Activated CD4-positive, alpha-beta T cell treated with anti-CD3 and anti-CD28 coated beads, Interleukin-2, amount 10 ng/mL, durations not matched to agents 24 days and 14 days (primary cell): Measurements from ENCODE around the gene GRAMD1B. TPM values are rescaled to one million over a fixed set of nuclear protein-coding genes. Genes with fewer than 3 reads are reported as not detected.
"Not testable (repeated sequence)": the region's sequence is repeated elsewhere in the genome, so short reads cannot be mapped to it uniquely, and the experiment has no call there.

Experiments
- DNase-seq: peaks from one replicate; pipeline ENCODE4 v3.0.0; 2022
- H3K27ac Mint-ChIP-seq: one replicate; pipeline ENCODE4 v1.8.0; 2022; ENCODE audit warnings: mild to moderate bottlenecking, mixed read lengths
- H3K27me3 Mint-ChIP-seq: one replicate; pipeline ENCODE4 v1.8.0; 2022; ENCODE audit warnings: mixed read lengths
- H3K36me3 Mint-ChIP-seq: one replicate; pipeline ENCODE4 v1.8.0; 2022; ENCODE audit warnings: low read depth, mild to moderate bottlenecking, mixed read lengths
- H3K4me1 Mint-ChIP-seq: one replicate; pipeline ENCODE4 v1.8.0; 2021; ENCODE audit warnings: mixed read lengths
- H3K4me3 Mint-ChIP-seq: one replicate; pipeline ENCODE4 v1.8.0; 2022; ENCODE audit warnings: mild to moderate bottlenecking, moderate library complexity, mixed read lengths
- H3K9me3 Mint-ChIP-seq: one replicate; pipeline ENCODE4 v1.8.0; 2021; ENCODE audit warnings: mixed read lengths
- intact Hi-C: fragments of 100-400 bp; cut with micrococcal nuclease; formaldehyde crosslinking; loops from one replicate; pipeline ENCODE4 v1.15.1; 2023
- total RNA-seq: library from RNA; stranded (reverse); gene quantifications from 2 replicates; pipeline ENCODE4 v1.2.3, GENCODE V29; 2022

Gene GRAMD1B
- total RNA-seq, 1 donor from 2014 or later, result 117 TPM

- intact Hi-C loops, result no loop called here
- no peak overlapping the region for H3K27ac Mint-ChIP-seq
- no peak for DNase-seq
- H3K27me3 Mint-ChIP-seq, result no peaks in the 10 kb centered on the region
- H3K9me3 Mint-ChIP-seq, result no peaks in the 10 kb centered on the region
- peaks cover 24% of the 10 kb centered on the region for H3K4me1 Mint-ChIP-seq
- no peak overlapping the region for H3K4me3 Mint-ChIP-seq
- H3K36me3 Mint-ChIP-seq, result peaks cover 8% of the 10 kb centered on the region
These were observed 131.3 kb downstream of the GRAMD1B start for GRCh38 chr11:123561431-123561800.

GRCh38 chr11:123562158-123562557, 132.1 kb downstream of the GRAMD1B start:
- Mint-ChIP-seq H3K4me3 (no peak overlapping the region), H3K27ac (no peak overlapping the region), H3K9me3 (no peaks in the 10 kb centered on the region), H3K27me3 (no peaks in the 10 kb centered on the region), H3K4me1 (peaks cover 22% of the 10 kb centered on the region), H3K36me3 (peaks cover 8% of the 10 kb centered on the region)
- DNase-seq, result no peak
- intact Hi-C loops, result no loop called here

GRCh38 chr11:123562829-123563228, 132.8 kb downstream of the GRAMD1B start:
- H3K4me1 Mint-ChIP-seq, result peaks cover 19% of the 10 kb centered on the region
- H3K27ac Mint-ChIP-seq, result no peak overlapping the region
- peaks cover 9% of the 10 kb centered on the region for H3K36me3 Mint-ChIP-seq
- H3K27me3 Mint-ChIP-seq, result no peaks in the 10 kb centered on the region
- intact Hi-C loops, result no loop called here
- no peak for DNase-seq
- H3K4me3 Mint-ChIP-seq, result no peak overlapping the region
- no peaks in the 10 kb centered on the region for H3K9me3 Mint-ChIP-seq

- H3K9me3 Mint-ChIP-seq, result no peaks in the 10 kb centered on the region
These were observed 134.2 kb downstream of the GRAMD1B start for GRCh38 chr11:123564221-123564620.

GRCh38 chr11:123566852-123567251, 136.8 kb downstream of the GRAMD1B start:
- Mint-ChIP-seq H3K9me3 (no peaks in the 10 kb centered on the region), H3K4me3 (no peak overlapping the region), H3K27ac (no peak overlapping the region), H3K36me3 (peaks cover 8% of the 10 kb centered on the region), H3K27me3 (no peaks in the 10 kb centered on the region), H3K4me1 (peaks cover 6% of the 10 kb centered on the region)
- DNase-seq, result no peak
- intact Hi-C loops, result no loop called here

More at GRCh38 chr11:123564221-123564620, 134.2 kb downstream of the GRAMD1B start:
- no peak overlapping the region for H3K4me3 Mint-ChIP-seq
- H3K27ac Mint-ChIP-seq, result no peak overlapping the region
- peaks cover 9% of the 10 kb centered on the region for H3K36me3 Mint-ChIP-seq
- no peaks in the 10 kb centered on the region for H3K27me3 Mint-ChIP-seq
- intact Hi-C loops, result no loop called here
- DNase-seq, result no peak
- peaks cover 15% of the 10 kb centered on the region for H3K4me1 Mint-ChIP-seq

GRCh38 chr11:123567466-123567865, 137.4 kb downstream of the GRAMD1B start:
- H3K27me3 Mint-ChIP-seq, result no peaks in the 10 kb centered on the region
- no peak for DNase-seq
- intact Hi-C loops, result no loop called here
- H3K4me1 Mint-ChIP-seq, result peaks cover 6% of the 10 kb centered on the region
- H3K36me3 Mint-ChIP-seq, result peaks cover 8% of the 10 kb centered on the region
- no peaks in the 10 kb centered on the region for H3K9me3 Mint-ChIP-seq
- H3K4me3 Mint-ChIP-seq, result no peak overlapping the region
- no peak overlapping the region for H3K27ac Mint-ChIP-seq

GRCh38 chr11:123568367-123568870, 138.3 kb downstream of the GRAMD1B start:
- Mint-ChIP-seq H3K9me3 (no peaks in the 10 kb centered on the region), H3K4me1 (peaks cover 6% of the 10 kb centered on the region), H3K4me3 (no peak overlapping the region), H3K27me3 (no peaks in the 10 kb centered on the region), H3K36me3 (peaks cover 8% of the 10 kb centered on the region), H3K27ac (no peak overlapping the region)
- DNase-seq, result no peak
- intact Hi-C loops, result no loop called here

GRCh38 chr11:123569393-123569792, 139.3 kb downstream of the GRAMD1B start:
- intact Hi-C loops, result no loop called here
- Mint-ChIP-seq H3K9me3 (no peaks in the 10 kb centered on the region), H3K36me3 (peaks cover 8% of the 10 kb centered on the region), H3K27ac (no peak overlapping the region), H3K4me1 (peaks cover 9% of the 10 kb centered on the region), H3K4me3 (no peak overlapping the region), H3K27me3 (no peaks in the 10 kb centered on the region)
- DNase-seq, result no peak

- Mint-ChIP-seq H3K36me3 (peaks cover 5% of the 10 kb centered on the region), H3K27me3 (no peaks in the 10 kb centered on the region), H3K27ac (no peak overlapping the region), H3K9me3 (no peaks in the 10 kb centered on the region), H3K4me1 (peaks cover 17% of the 10 kb centered on the region), H3K4me3 (no peak overlapping the region)
- intact Hi-C loops, result no loop called here
- DNase-seq, result no peak
These were observed 141.0 kb downstream of the GRAMD1B start for GRCh38 chr11:123570939-123571580.

- H3K36me3 Mint-ChIP-seq, H3K27ac Mint-ChIP-seq, H3K4me3 Mint-ChIP-seq, H3K9me3 Mint-ChIP-seq, intact Hi-C loops, DNase-seq, H3K27me3 Mint-ChIP-seq: not testable (repeated sequence)
- H3K4me1 Mint-ChIP-seq, result peaks cover 20% of the 10 kb centered on the region
These were observed 142.7 kb downstream of the GRAMD1B start for GRCh38 chr11:123572791-123573190.

- Mint-ChIP-seq H3K4me1 (peaks cover 21% of the 10 kb centered on the region), H3K36me3 (peaks cover 10% of the 10 kb centered on the region), H3K27ac (no peak overlapping the region), H3K9me3 (no peaks in the 10 kb centered on the region), H3K4me3 (no peak overlapping the region), H3K27me3 (no peaks in the 10 kb centered on the region)
- intact Hi-C loops, result no loop called here
- no peak for DNase-seq
These were observed 143.2 kb downstream of the GRAMD1B start for GRCh38 chr11:123573286-123573685.

GRCh38 chr11:123575441-123575840, 145.4 kb downstream of the GRAMD1B start:
- Mint-ChIP-seq H3K4me3 (no peak overlapping the region), H3K4me1 (peaks cover 23% of the 10 kb centered on the region), H3K27ac (no peak overlapping the region), H3K36me3 (peaks cover 16% of the 10 kb centered on the region), H3K9me3 (no peaks in the 10 kb centered on the region), H3K27me3 (no peaks in the 10 kb centered on the region)
- intact Hi-C loops, result no loop called here
- DNase-seq, result no peak

GRCh38 chr11:123576082-123576481, 146.0 kb downstream of the GRAMD1B start:
- no peak overlapping the region for H3K4me3 Mint-ChIP-seq
- no peak for DNase-seq
- H3K4me1 Mint-ChIP-seq, result peaks cover 29% of the 10 kb centered on the region
- H3K9me3 Mint-ChIP-seq, result no peaks in the 10 kb centered on the region
- intact Hi-C loops, result loop anchor here (2.0 kb wide), 1 partner anchor 65 kb away; no protein-coding TSS in a partner anchor
- H3K27me3 Mint-ChIP-seq, result no peaks in the 10 kb centered on the region
- H3K27ac Mint-ChIP-seq, result peak overlapping the region; percentile 31
- H3K36me3 Mint-ChIP-seq, result peaks cover 21% of the 10 kb centered on the region

- Mint-ChIP-seq H3K36me3 (peaks cover 22% of the 10 kb centered on the region), H3K4me3 (no peak overlapping the region), H3K4me1 (peaks cover 30% of the 10 kb centered on the region), H3K9me3 (no peaks in the 10 kb centered on the region), H3K27me3 (no peaks in the 10 kb centered on the region), H3K27ac (peak overlapping the region; percentile 31)
- no peak for DNase-seq
- intact Hi-C loops, result loop anchor here (2.0 kb wide), 1 partner anchor 66 kb away; no protein-coding TSS in a partner anchor
These were observed 146.4 kb downstream of the GRAMD1B start for GRCh38 chr11:123576501-123576900.
